Right ventricle myocardium inferior (tissue), 1 donor: Measurements from ENCODE around the gene PAPLN. TPM values are rescaled to one million over a fixed set of nuclear protein-coding genes. Genes with fewer than 3 reads are reported as not detected.

Source experiments
- ATAC-seq: fragments of 200-7000 bp; cut with Tn5 transposase; one replicate; pipeline ENCODE4 v1.9.1; 2020; ENCODE audit warnings: mild to moderate bottlenecking, moderate library complexity
- DNase-seq: peaks from one replicate; pipeline ENCODE4 v3.0.0; 2021; ENCODE audit errors: missing footprints
- intact Hi-C: fragments of 100-400 bp; cut with DNase I; formaldehyde crosslinking; loops from one replicate; pipeline ENCODE4 v1.11.0; 2022
- total RNA-seq: library from RNA; stranded (reverse); fragmentation: NEBNext Ultra II Directional; extraction: Animal tissue kit (Norgen Biotek cat#: 25700); gene quantifications from one replicate; pipeline ENCODE4 v1.2.1, GENCODE V29; 2021
- donor health status: DM: no; HTN: yes; CAD: no; lungs with severe emphysema.

Gene PAPLN
- total RNA-seq, 1 donor from 2014 or later = 2.5 TPM

- intact Hi-C loops = no loop called here
- ATAC-seq = no peak
- no peak for DNase-seq
Observed at GRCh38 chr14:73255005-73255400, 17.7 kb downstream of the PAPLN start.

- ATAC-seq (no peak), DNase-seq (no peak)
- intact Hi-C loops = no loop called here
Observed at GRCh38 chr14:73255693-73256225, 18.5 kb downstream of the PAPLN start.

- ATAC-seq = no peak
Observed at GRCh38 chr14:73258076-73258475, 20.8 kb downstream of the PAPLN start.

GRCh38 chr14:73258845-73259611, 21.7 kb downstream of the PAPLN start:
- ATAC-seq = no peak
- intact Hi-C loops = no loop called here
- DNase-seq = no peak

More at GRCh38 chr14:73258076-73258475, 20.8 kb downstream of the PAPLN start:
- intact Hi-C loops = no loop called here
- DNase-seq = no peak

GRCh38 chr14:73259837-73260236, 22.5 kb downstream of the PAPLN start:
- DNase-seq (no peak), ATAC-seq (no peak)
- intact Hi-C loops = no loop called here

- DNase-seq (no peak), ATAC-seq (no peak)
- intact Hi-C loops = no loop called here
Observed at GRCh38 chr14:73260574-73260973, 23.3 kb downstream of the PAPLN start.

- ATAC-seq = no peak
- intact Hi-C loops = no loop called here
- no peak for DNase-seq
Observed at GRCh38 chr14:73261075-73261474, 23.8 kb downstream of the PAPLN start.

GRCh38 chr14:73261520-73262426, 24.5 kb downstream of the PAPLN start:
- intact Hi-C loops = no loop called here
- ATAC-seq (no peak), DNase-seq (no peak)

- ATAC-seq (no peak), DNase-seq (no peak)
- intact Hi-C loops = no loop called here
Observed at GRCh38 chr14:73262427-73263183, 25.3 kb downstream of the PAPLN start.

GRCh38 chr14:73263606-73264005, 26.3 kb downstream of the PAPLN start:
- DNase-seq (no peak), ATAC-seq (no peak)
- intact Hi-C loops = no loop called here

- no peak for DNase-seq
Observed at GRCh38 chr14:73264080-73264884, 27.0 kb downstream of the PAPLN start.

GRCh38 chr14:73264885-73265720, 27.8 kb downstream of the PAPLN start:
- DNase-seq (no peak), ATAC-seq (no peak)
- intact Hi-C loops = no loop called here

More at GRCh38 chr14:73264080-73264884, 27.0 kb downstream of the PAPLN start:
- intact Hi-C loops = no loop called here
- ATAC-seq = no peak

GRCh38 chr14:73265721-73266046, 28.4 kb downstream of the PAPLN start:
- no peak for ATAC-seq
- DNase-seq = no peak
- intact Hi-C loops = no loop called here

GRCh38 chr14:73266317-73266716, 29.0 kb downstream of the PAPLN start:
- intact Hi-C loops = no loop called here
- DNase-seq = no peak
- ATAC-seq = no peak

GRCh38 chr14:73267474-73267873, 30.2 kb downstream of the PAPLN start:
- ATAC-seq (no peak), DNase-seq (no peak)
- intact Hi-C loops = no loop called here

GRCh38 chr14:73269729-73270531, 32.6 kb downstream of the PAPLN start:
- intact Hi-C loops = no loop called here
- ATAC-seq = peak; percentile 75
- DNase-seq = peak; percentile 81

GRCh38 chr14:73272393-73272792, 35.1 kb downstream of the PAPLN start:
- DNase-seq (no peak), ATAC-seq (no peak)
- intact Hi-C loops = no loop called here
